Peyer's patch (tissue), 4 donors: ENCODE results near the gene SAP30.

Experiments
- POLR2A ChIP-seq, 2 donors: fragments of 450-650 bp; IDR thresholded peaks; one replicate each; pipeline ENCODE4 v1.5.1; 2017; ENCODE audit warnings: antibody characterized with exemption in 2 of 2, mild to moderate bottlenecking in 2 of 2, moderate library complexity in 2 of 2
- TF ChIP-seq, protein P1 (sequence below), 6 experiments: fragments of 450-650 bp in 4 of 6; fragments of 200-600 bp in 2 of 6; sonication (generic) in 1 of 6; IDR thresholded peaks; one replicate each; pipeline ENCODE4 v1.5.1; 2017 to 2019; ENCODE audit warnings: antibody characterized with exemption in 6 of 6, mild to moderate bottlenecking in 3 of 6, moderate library complexity in 1 of 6

DNA sequence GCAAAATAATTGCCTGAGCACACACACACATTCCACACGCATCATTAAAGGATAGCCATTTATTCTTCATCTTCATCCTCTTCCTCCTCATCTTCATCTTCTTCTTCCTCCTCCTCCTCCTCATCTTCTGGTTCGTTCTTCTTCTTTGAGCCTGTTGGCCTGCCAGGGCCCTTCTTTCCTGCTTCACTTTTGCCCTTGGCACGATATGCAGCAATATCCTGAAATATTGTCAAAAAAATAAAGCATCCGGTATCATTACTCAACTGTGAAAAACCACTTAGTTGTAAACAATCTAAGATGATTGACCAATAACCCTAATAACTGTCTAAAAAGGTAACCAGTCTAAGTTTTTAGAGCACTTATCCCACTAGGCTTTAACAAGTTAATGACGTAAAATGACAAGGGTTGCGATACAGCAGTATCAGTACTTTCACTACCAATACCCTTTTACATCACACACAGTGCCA is 38.7 kb upstream of the SAP30 start:
- TF ChIP-seq, protein P1, sequence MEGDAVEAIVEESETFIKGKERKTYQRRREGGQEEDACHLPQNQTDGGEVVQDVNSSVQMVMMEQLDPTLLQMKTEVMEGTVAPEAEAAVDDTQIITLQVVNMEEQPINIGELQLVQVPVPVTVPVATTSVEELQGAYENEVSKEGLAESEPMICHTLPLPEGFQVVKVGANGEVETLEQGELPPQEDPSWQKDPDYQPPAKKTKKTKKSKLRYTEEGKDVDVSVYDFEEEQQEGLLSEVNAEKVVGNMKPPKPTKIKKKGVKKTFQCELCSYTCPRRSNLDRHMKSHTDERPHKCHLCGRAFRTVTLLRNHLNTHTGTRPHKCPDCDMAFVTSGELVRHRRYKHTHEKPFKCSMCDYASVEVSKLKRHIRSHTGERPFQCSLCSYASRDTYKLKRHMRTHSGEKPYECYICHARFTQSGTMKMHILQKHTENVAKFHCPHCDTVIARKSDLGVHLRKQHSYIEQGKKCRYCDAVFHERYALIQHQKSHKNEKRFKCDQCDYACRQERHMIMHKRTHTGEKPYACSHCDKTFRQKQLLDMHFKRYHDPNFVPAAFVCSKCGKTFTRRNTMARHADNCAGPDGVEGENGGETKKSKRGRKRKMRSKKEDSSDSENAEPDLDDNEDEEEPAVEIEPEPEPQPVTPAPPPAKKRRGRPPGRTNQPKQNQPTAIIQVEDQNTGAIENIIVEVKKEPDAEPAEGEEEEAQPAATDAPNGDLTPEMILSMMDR (IDR thresholded peaks at IDR 0.05), result no peak
- TF ChIP-seq POLR2A (IDR thresholded peaks at IDR 0.05), result no peak
